Bronchial epithelial cell (primary cell): ENCODE results near the gene RALGAPA1. TPM values are rescaled to one million over a fixed set of nuclear protein-coding genes. Genes with fewer than 3 reads are reported as not detected.
A peak's percentile ranks its signal among the peaks of the same experiment; 100 is the strongest.
"Not testable (repeated sequence)": the region's sequence is repeated elsewhere in the genome, so short reads cannot be mapped to it uniquely, and the experiment has no call there.

ENCODE experiments used
- DNase-seq: peaks from one replicate; pipeline ENCODE4 v3.0.0-alpha.2; 2010; ENCODE audit warnings: low read depth
- FAIRE-seq: peaks from 2 replicates; lab custom pipeline; 2011; peaks lifted over from hg19 to GRCh38; lab: Jason Lieb, UNC
- H3K27me3 ChIP-seq: 2 replicates; pipeline ENCODE4 v1.5.1; 2011; ENCODE audit warnings: low read length; ENCODE audit not compliant: control insufficient read depth, insufficient read depth
- H3K36me3 ChIP-seq: 2 replicates; pipeline ENCODE4 v1.5.1; 2011; ENCODE audit warnings: low read length; ENCODE audit not compliant: control insufficient read depth, insufficient read depth
- H3K4me3 ChIP-seq: 2 replicates; pipeline ENCODE4 v1.5.1; 2011; ENCODE audit warnings: mild to moderate bottlenecking, low read depth, low read length, control low read depth
- total RNA-seq: library from RNA; depleted of rRNA; stranded (reverse); fragments of >200 nt; gene quantifications from 2 replicates; pipeline ENCODE4 v1.2.1, GENCODE V29; 2014
- TF ChIP-seq, protein P1 (sequence below): IDR thresholded peaks from 2 replicates; pipeline ENCODE4 v1.5.1; 2011; ENCODE audit warnings: mild to moderate bottlenecking, moderate library complexity, low read length, control low read depth, inconsistent platforms; ENCODE audit not compliant: insufficient read depth, severe bottlenecking

RALGAPA1 gene
- total RNA-seq, 1 donor from 2014 or later: 28.2 TPM

- Histone ChIP-seq H3K4me3 (no peak overlapping the region), H3K36me3 (no peaks in the 10 kb centered on the region), H3K27me3 (no peaks in the 10 kb centered on the region)
- TF ChIP-seq, protein P1, sequence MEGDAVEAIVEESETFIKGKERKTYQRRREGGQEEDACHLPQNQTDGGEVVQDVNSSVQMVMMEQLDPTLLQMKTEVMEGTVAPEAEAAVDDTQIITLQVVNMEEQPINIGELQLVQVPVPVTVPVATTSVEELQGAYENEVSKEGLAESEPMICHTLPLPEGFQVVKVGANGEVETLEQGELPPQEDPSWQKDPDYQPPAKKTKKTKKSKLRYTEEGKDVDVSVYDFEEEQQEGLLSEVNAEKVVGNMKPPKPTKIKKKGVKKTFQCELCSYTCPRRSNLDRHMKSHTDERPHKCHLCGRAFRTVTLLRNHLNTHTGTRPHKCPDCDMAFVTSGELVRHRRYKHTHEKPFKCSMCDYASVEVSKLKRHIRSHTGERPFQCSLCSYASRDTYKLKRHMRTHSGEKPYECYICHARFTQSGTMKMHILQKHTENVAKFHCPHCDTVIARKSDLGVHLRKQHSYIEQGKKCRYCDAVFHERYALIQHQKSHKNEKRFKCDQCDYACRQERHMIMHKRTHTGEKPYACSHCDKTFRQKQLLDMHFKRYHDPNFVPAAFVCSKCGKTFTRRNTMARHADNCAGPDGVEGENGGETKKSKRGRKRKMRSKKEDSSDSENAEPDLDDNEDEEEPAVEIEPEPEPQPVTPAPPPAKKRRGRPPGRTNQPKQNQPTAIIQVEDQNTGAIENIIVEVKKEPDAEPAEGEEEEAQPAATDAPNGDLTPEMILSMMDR: no peak
- FAIRE-seq (no peak), DNase-seq (no peak)
Observed at GRCh38 chr14:35594616-35595015, 214.5 kb downstream of the RALGAPA1 start.

DNA sequence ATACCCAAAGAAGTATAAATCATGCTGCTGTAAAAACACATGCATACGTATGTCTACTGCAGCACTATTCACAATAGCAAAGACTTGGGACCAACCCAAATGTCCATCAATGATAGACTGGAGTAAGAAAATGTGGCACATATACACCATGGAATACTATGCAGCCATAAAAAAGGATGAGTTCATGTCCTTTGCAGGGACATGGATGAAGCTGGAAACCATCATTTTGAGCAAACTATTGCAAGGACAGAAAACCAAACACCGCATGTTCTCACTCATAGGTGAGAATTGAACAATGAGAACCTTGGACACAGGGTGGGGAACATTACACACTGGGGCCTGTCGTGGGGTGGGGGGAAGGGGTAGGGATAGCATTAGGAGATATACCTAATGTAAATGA, 221.7 kb downstream of the RALGAPA1 start:
- not testable (repeated sequence) for FAIRE-seq, H3K4me3 ChIP-seq, H3K36me3 ChIP-seq

GRCh38 chr14:35578639-35579038, 230.5 kb downstream of the RALGAPA1 start:
- FAIRE-seq (no peak), DNase-seq (no peak)
- Histone ChIP-seq H3K4me3 (no peak overlapping the region), H3K36me3 (no peaks in the 10 kb centered on the region), H3K27me3 (no peaks in the 10 kb centered on the region)
- TF ChIP-seq, protein P1: no peak

More for the DNA sequence above, 221.7 kb downstream of the RALGAPA1 start:
- not testable (repeated sequence) for DNase-seq, H3K27me3 ChIP-seq

GRCh38 chr14:35578135-35578534, 231.0 kb downstream of the RALGAPA1 start:
- Histone ChIP-seq H3K4me3 (no peak overlapping the region), H3K27me3 (no peaks in the 10 kb centered on the region), H3K36me3 (no peaks in the 10 kb centered on the region)
- TF ChIP-seq, protein P1: no peak
- FAIRE-seq (no peak), DNase-seq (no peak)

DNA sequence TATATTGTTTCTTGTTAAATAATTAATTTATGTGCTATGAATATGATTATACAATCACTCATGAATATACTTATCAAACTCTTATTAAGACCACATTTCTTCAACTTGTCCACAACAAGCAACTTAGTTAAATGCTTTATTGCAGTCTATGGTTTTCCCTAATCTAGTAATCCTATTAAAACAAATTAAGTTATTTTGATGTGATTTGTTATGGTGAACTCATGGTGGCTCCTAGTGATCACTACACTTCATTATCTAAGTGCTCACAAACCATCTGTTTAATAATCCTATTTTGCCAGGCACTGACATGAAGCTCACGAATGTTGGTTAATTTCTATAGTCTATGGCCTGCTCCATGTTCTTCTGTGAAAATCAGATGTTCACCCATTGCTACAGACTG, 232.2 kb downstream of the RALGAPA1 start:
- H3K36me3 ChIP-seq: no peaks in the 10 kb centered on the region
- H3K27me3 ChIP-seq: no peaks in the 10 kb centered on the region
- no peak for DNase-seq
- H3K4me3 ChIP-seq: no peak overlapping the region
- TF ChIP-seq, protein P1: no peak
- FAIRE-seq: no peak

- H3K4me3 ChIP-seq: no peak overlapping the region
- H3K27me3 ChIP-seq: no peaks in the 10 kb centered on the region
- no peak for FAIRE-seq
- peak; percentile 3 for DNase-seq
- no peaks in the 10 kb centered on the region for H3K36me3 ChIP-seq
- TF ChIP-seq, protein P1: no peak
Observed at GRCh38 chr14:35576260-35576659, 232.8 kb downstream of the RALGAPA1 start.
